CD8-positive, alpha-beta memory T cell (primary cell): ENCODE results near the gene VAV3. TPM values are rescaled to one million over a fixed set of nuclear protein-coding genes. Genes with fewer than 3 reads are reported as not detected.
"Not testable (repeated sequence)": the region's sequence is repeated elsewhere in the genome, so short reads cannot be mapped to it uniquely, and the experiment has no call there.

Experiments used
- CTCF ChIA-PET: fragments of 350-600 bp; sonication (Branson Sonifier 250); formaldehyde crosslinking; loops from one replicate; lab custom pipeline; 2021; ENCODE audit warnings: antibody characterized with exemption; lab: Charles Lee
- POLR2A ChIA-PET: fragments of 350-600 bp; sonication (Branson Sonifier 250); formaldehyde crosslinking; loops from one replicate; lab custom pipeline; 2021; ENCODE audit warnings: antibody characterized with exemption; lab: Charles Lee
- DNase-seq, 5 donors: peaks; one replicate each; pipeline versions ENCODE4 v3.0.0 to v3.0.0-alpha.2; 2020 to 2022; ENCODE audit warnings: mixed read lengths in 1 of 5
- H3K27ac ChIP-seq: one replicate; pipeline ENCODE4 v1.7.0; 2013; ENCODE audit warnings: low read depth, mild to moderate bottlenecking, low read length, moderate library complexity
- H3K27me3 ChIP-seq: 2 replicates; pipeline ENCODE4 v1.7.0; 2013; ENCODE audit warnings: low read length, mild to moderate bottlenecking; ENCODE audit not compliant: insufficient read depth, poor library complexity, severe bottlenecking
- H3K36me3 ChIP-seq: 2 replicates; pipeline ENCODE4 v1.7.0; 2013; ENCODE audit warnings: mild to moderate bottlenecking, low read length, moderate library complexity; ENCODE audit not compliant: insufficient read depth
- H3K4me1 ChIP-seq: 2 replicates; pipeline ENCODE4 v1.7.0; 2013; ENCODE audit warnings: mild to moderate bottlenecking, low read length, moderate library complexity; ENCODE audit not compliant: insufficient read depth
- H3K4me3 ChIP-seq: 2 replicates; pipeline ENCODE4 v1.7.0; 2013; ENCODE audit warnings: mild to moderate bottlenecking, low read length
- H3K9me3 ChIP-seq: 2 replicates; pipeline ENCODE4 v1.7.0; 2013; ENCODE audit warnings: mild to moderate bottlenecking, low read length
- H3K27ac Mint-ChIP-seq, 8 donors: one replicate each; pipeline ENCODE4 v1.8.0; 2020 to 2021; ENCODE audit warnings: mixed read lengths in 8 of 8, mild to moderate bottlenecking in 6 of 8, inconsistent platforms in 3 of 8, moderate library complexity in 3 of 8
- H3K27me3 Mint-ChIP-seq, 2 donors: one replicate each; pipeline ENCODE4 v1.8.0; 2020 to 2021; ENCODE audit warnings: mixed read lengths in 2 of 2, mild to moderate bottlenecking in 1 of 2, moderate library complexity in 1 of 2
- H3K36me3 Mint-ChIP-seq, 3 donors: one replicate each; pipeline ENCODE4 v1.8.0; 2020 to 2021; ENCODE audit warnings: mixed read lengths in 3 of 3, inconsistent platforms in 1 of 3, mild to moderate bottlenecking in 1 of 3
- H3K4me1 Mint-ChIP-seq, 3 donors: one replicate each; pipeline ENCODE4 v1.8.0; 2020 to 2021; ENCODE audit warnings: mixed read lengths in 3 of 3, inconsistent platforms in 1 of 3, mild to moderate bottlenecking in 1 of 3
- H3K4me3 Mint-ChIP-seq, 7 donors: one replicate each; pipeline ENCODE4 v1.8.0; 2020 to 2021; ENCODE audit warnings: mixed read lengths in 7 of 7, mild to moderate bottlenecking in 6 of 7, moderate library complexity in 4 of 7, inconsistent platforms in 2 of 7
- H3K9me3 Mint-ChIP-seq, 5 donors: one replicate each; pipeline ENCODE4 v1.8.0; 2020 to 2022; ENCODE audit warnings: mixed read lengths in 5 of 5, mild to moderate bottlenecking in 3 of 5, moderate library complexity in 2 of 5, inconsistent platforms in 1 of 5
- polyA plus RNA-seq: library from polyadenylated mRNA; unstranded; fragments of 300-500 nt; fragmentation: Illumina TruSeq; gene quantifications from one replicate; pipeline ENCODE4 v1.2.3, GENCODE V29; 2021
- total RNA-seq, 2 experiments: library from RNA; stranded (reverse); gene quantifications; one replicate each; pipeline ENCODE4 v1.2.3, GENCODE V29; 2021

Gene VAV3
- total and polyA plus RNA-seq, 3 experiments from 2014 or later: 4.4 to 13.7 (median 4.7) TPM

GRCh38 chr1:107865627-107866026, 99.4 kb downstream of the VAV3 start:
- Mint-ChIP-seq H3K27me3 (no peaks in the 10 kb centered on the region), H3K36me3 (peaks cover 0 to 18% (median 11%) of the 10 kb centered on the region in 3 donors), H3K4me1 (peaks cover 38 to 59% (median 58%) of the 10 kb centered on the region in 3 donors), H3K27ac (peak overlapping the region in 6 of 8 donors; percentile 1 to 37 (median 16)), H3K4me3 (peak overlapping the region in 3 of 7 donors; percentile 6 to 30 (median 29)), H3K9me3 (peaks cover 9 to 18% (median 15%) of the 10 kb centered on the region in 5 donors)
- H3K27me3 ChIP-seq: no peaks in the 10 kb centered on the region
- no peak overlapping the region for H3K27ac ChIP-seq
- POLR2A ChIA-PET: no interaction called here
- H3K9me3 ChIP-seq: peaks cover 4% of the 10 kb centered on the region
- no peak for DNase-seq
- no peak overlapping the region for H3K4me3 ChIP-seq
- H3K4me1 ChIP-seq: peaks cover 10% of the 10 kb centered on the region
- CTCF ChIA-PET: no interaction called here
- no peaks in the 10 kb centered on the region for H3K36me3 ChIP-seq

- H3K36me3 ChIP-seq: no peaks in the 10 kb centered on the region
- peak overlapping the region in 1 of 8 donors; percentile 61 for H3K27ac Mint-ChIP-seq
- DNase-seq: no peak
- H3K4me3 ChIP-seq: no peak overlapping the region
- H3K27me3 ChIP-seq: no peaks in the 10 kb centered on the region
- H3K36me3 Mint-ChIP-seq: peaks cover 0 to 13% (median 11%) of the 10 kb centered on the region in 3 donors
- POLR2A ChIA-PET: no interaction called here
- H3K9me3 Mint-ChIP-seq: peaks cover 9 to 21% (median 15%) of the 10 kb centered on the region in 5 donors
- peaks cover 36 to 54% (median 46%) of the 10 kb centered on the region in 3 donors for H3K4me1 Mint-ChIP-seq
- CTCF ChIA-PET: no interaction called here
- no peaks in the 10 kb centered on the region for H3K27me3 Mint-ChIP-seq
- peak overlapping the region in 1 of 7 donors; percentile 3 for H3K4me3 Mint-ChIP-seq
- H3K9me3 ChIP-seq: peaks cover 4% of the 10 kb centered on the region
- H3K27ac ChIP-seq: no peak overlapping the region
- peaks cover 10% of the 10 kb centered on the region for H3K4me1 ChIP-seq
These were observed 101.6 kb downstream of the VAV3 start for GRCh38 chr1:107863342-107863741.

GRCh38 chr1:107862064-107862463, 102.9 kb downstream of the VAV3 start:
- Mint-ChIP-seq H3K27ac (peak overlapping the region in 2 of 8 donors; percentile 3 to 39), H3K9me3 (peaks cover 9 to 21% (median 15%) of the 10 kb centered on the region in 5 donors), H3K4me3 (no peak overlapping the region), H3K27me3 (no peaks in the 10 kb centered on the region), H3K4me1 (peaks cover 31 to 43% (median 38%) of the 10 kb centered on the region in 3 donors), H3K36me3 (peaks cover 0 to 13% (median 9%) of the 10 kb centered on the region in 3 donors)
- DNase-seq: no peak
- Histone ChIP-seq H3K36me3 (no peaks in the 10 kb centered on the region), H3K27ac (no peak overlapping the region), H3K4me1 (peaks cover 10% of the 10 kb centered on the region), H3K27me3 (no peaks in the 10 kb centered on the region), H3K9me3 (peaks cover 4% of the 10 kb centered on the region), H3K4me3 (no peak overlapping the region)
- POLR2A ChIA-PET: no interaction called here
- CTCF ChIA-PET: no interaction called here

- peaks cover 4% of the 10 kb centered on the region for H3K9me3 ChIP-seq
- H3K4me1 ChIP-seq: no peaks in the 10 kb centered on the region
- no peak overlapping the region for H3K27ac ChIP-seq
- Mint-ChIP-seq H3K4me3 (no peak overlapping the region), H3K36me3 (peaks cover 0 to 16% (median 2%) of the 10 kb centered on the region in 3 donors), H3K27me3 (no peaks in the 10 kb centered on the region), H3K4me1 (peaks cover 9 to 27% (median 24%) of the 10 kb centered on the region in 3 donors), H3K9me3 (peaks cover 9 to 21% (median 15%) of the 10 kb centered on the region in 5 donors), H3K27ac (no peak overlapping the region)
- CTCF ChIA-PET: no interaction called here
- no peak for DNase-seq
- H3K4me3 ChIP-seq: no peak overlapping the region
- H3K27me3 ChIP-seq: no peaks in the 10 kb centered on the region
- no peaks in the 10 kb centered on the region for H3K36me3 ChIP-seq
- POLR2A ChIA-PET: no interaction called here
These were observed 106.7 kb downstream of the VAV3 start for GRCh38 chr1:107858323-107858722.

GRCh38 chr1:107851418-107851817, 113.6 kb downstream of the VAV3 start:
- Mint-ChIP-seq H3K27me3 (no peaks in the 10 kb centered on the region), H3K4me3 (no peak overlapping the region), H3K4me1 (peaks cover 31 to 51% (median 43%) of the 10 kb centered on the region in 3 donors), H3K36me3 (peaks cover 7 to 41% (median 8%) of the 10 kb centered on the region in 3 donors), H3K9me3 (peaks cover 5 to 36% (median 24%) of the 10 kb centered on the region in 5 donors), H3K27ac (no peak overlapping the region)
- Histone ChIP-seq H3K36me3 (no peaks in the 10 kb centered on the region), H3K9me3 (no peaks in the 10 kb centered on the region), H3K4me3 (no peak overlapping the region), H3K27ac (no peak overlapping the region), H3K27me3 (no peaks in the 10 kb centered on the region), H3K4me1 (no peaks in the 10 kb centered on the region)
- CTCF ChIA-PET: no interaction called here
- no peak for DNase-seq
- POLR2A ChIA-PET: no interaction called here

GRCh38 chr1:107844541-107845194, 120.3 kb downstream of the VAV3 start:
- Histone ChIP-seq H3K4me1 (peaks cover 49% of the 10 kb centered on the region), H3K4me3 (peak overlapping the region; percentile 46)
- Mint-ChIP-seq H3K4me1 (peaks cover 73 to 82% (median 75%) of the 10 kb centered on the region in 3 donors), H3K9me3 (peaks cover 16 to 48% (median 32%) of the 10 kb centered on the region in 5 donors), H3K27ac (peak overlapping the region; percentile 73 to 93 (median 85)), H3K4me3 (peak overlapping the region; percentile 45 to 85 (median 79)), H3K36me3 (peaks cover 8 to 47% (median 14%) of the 10 kb centered on the region in 3 donors)
- CTCF ChIA-PET: interaction anchor here (1.2 to 1.3 kb wide), 2 partner anchors 119 to 281 kb away, joined by 3 to 4 read pairs; no protein-coding TSS in a partner anchor
- H3K36me3 ChIP-seq, H3K27me3 ChIP-seq, H3K27ac ChIP-seq, H3K27me3 Mint-ChIP-seq, POLR2A ChIA-PET, H3K9me3 ChIP-seq: not testable (repeated sequence)
- peak in 2 of 5 donors; percentile 37 to 43 for DNase-seq

- Mint-ChIP-seq H3K9me3 (peaks cover 16 to 41% (median 31%) of the 10 kb centered on the region in 5 donors), H3K27me3 (peaks cover 0 to 4% of the 10 kb centered on the region in 2 donors), H3K4me1 (peaks cover 73 to 82% (median 76%) of the 10 kb centered on the region in 3 donors), H3K4me3 (peak overlapping the region; percentile 45 to 85 (median 79)), H3K27ac (peak overlapping the region; percentile 73 to 93 (median 85)), H3K36me3 (peaks cover 6 to 41% (median 14%) of the 10 kb centered on the region in 3 donors)
- Histone ChIP-seq H3K4me3 (peak overlapping the region; percentile 46), H3K27me3 (no peaks in the 10 kb centered on the region), H3K36me3 (no peaks in the 10 kb centered on the region), H3K27ac (no peak overlapping the region), H3K9me3 (no peaks in the 10 kb centered on the region), H3K4me1 (peaks cover 51% of the 10 kb centered on the region)
- CTCF ChIA-PET: interaction anchor here (1.2 to 1.3 kb wide), 2 partner anchors 120 to 281 kb away, joined by 3 to 4 read pairs; no protein-coding TSS in a partner anchor
- DNase-seq: no peak
- POLR2A ChIA-PET: no interaction called here
These were observed 121.0 kb downstream of the VAV3 start for GRCh38 chr1:107843989-107844388.

- peak in 1 of 5 donors; percentile 5 for DNase-seq
- H3K27me3 ChIP-seq: no peaks in the 10 kb centered on the region
- Mint-ChIP-seq H3K4me3 (peak overlapping the region; percentile 22 to 80 (median 67)), H3K36me3 (peaks cover 6 to 34% (median 13%) of the 10 kb centered on the region in 3 donors), H3K27me3 (peaks cover 0 to 4% of the 10 kb centered on the region in 2 donors), H3K9me3 (peaks cover 19 to 32% (median 26%) of the 10 kb centered on the region in 5 donors), H3K4me1 (peaks cover 89 to 93% (median 91%) of the 10 kb centered on the region in 3 donors), H3K27ac (peak overlapping the region; percentile 68 to 95 (median 75))
- H3K36me3 ChIP-seq: no peaks in the 10 kb centered on the region
- ChIA-PET POLR2A (interaction anchor here (0.6 kb wide), 1 partner anchor 9 kb away, joined by 3 read pairs; no protein-coding TSS in a partner anchor), CTCF (no interaction called here)
- no peaks in the 10 kb centered on the region for H3K9me3 ChIP-seq
- no peak overlapping the region for H3K27ac ChIP-seq
- H3K4me3 ChIP-seq: no peak overlapping the region
- H3K4me1 ChIP-seq: peaks cover 51% of the 10 kb centered on the region
These were observed 122.7 kb downstream of the VAV3 start for GRCh38 chr1:107842241-107842640.
